Measurements from ENCODE around the gene KHDC1L.

Gene KHDC1L

GRCh38 chr6:73180076-73180738 is 45.1 kb downstream of the KHDC1L start:
- Mint-ChIP-seq H3K9me3 (no peaks in the 10 kb centered on the region), H3K27ac (no peak overlapping the region), H3K4me3 (no peak overlapping the region), H3K36me3 (ENCODE audit: low read depth) (no peaks in the 10 kb centered on the region), H3K27me3 (no peaks in the 10 kb centered on the region), H3K4me1 (ENCODE audit: low read depth) (no peaks in the 10 kb centered on the region)

DNA sequence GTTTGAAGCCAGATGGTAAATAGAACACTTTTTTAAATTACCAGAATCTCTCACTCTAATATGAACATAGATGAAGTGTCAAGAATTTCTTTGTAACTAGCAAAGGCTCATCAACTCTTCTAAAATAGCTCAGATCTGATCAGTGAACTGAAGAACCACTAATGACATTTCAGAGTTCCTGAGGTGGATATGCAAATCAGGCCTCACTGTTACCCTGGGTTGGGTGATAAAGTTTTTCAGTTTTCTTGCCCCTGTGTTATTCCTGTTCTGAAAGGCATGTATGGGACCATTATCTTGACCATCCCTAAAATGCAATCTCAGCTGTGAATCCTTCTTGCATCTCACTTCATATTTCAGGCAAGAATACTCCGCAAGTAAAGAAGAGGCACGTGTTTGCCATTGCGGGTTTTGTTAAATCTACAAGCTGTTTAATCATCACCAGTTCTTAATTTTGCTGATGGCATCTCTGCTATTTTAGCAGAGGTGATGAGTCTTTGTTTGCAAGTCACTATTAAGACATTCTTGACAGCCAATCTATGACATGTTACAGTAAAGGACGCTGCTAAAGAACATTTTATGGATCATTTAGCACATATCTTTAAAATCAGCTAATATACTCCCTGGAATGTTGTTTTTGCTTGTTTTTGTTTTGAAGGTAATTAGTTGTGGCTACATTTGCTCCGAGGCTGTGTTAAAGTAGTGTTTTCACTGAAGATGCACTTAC is 47.9 kb downstream of the KHDC1L start:
- no peaks in the 10 kb centered on the region for H3K4me1 Mint-ChIP-seq (ENCODE audit: low read depth)
- H3K9me3 Mint-ChIP-seq = no peaks in the 10 kb centered on the region
- H3K27me3 Mint-ChIP-seq = no peaks in the 10 kb centered on the region
- H3K27ac Mint-ChIP-seq = no peak overlapping the region
- H3K36me3 Mint-ChIP-seq (ENCODE audit: low read depth) = no peaks in the 10 kb centered on the region
- H3K4me3 Mint-ChIP-seq = no peak overlapping the region

DNA sequence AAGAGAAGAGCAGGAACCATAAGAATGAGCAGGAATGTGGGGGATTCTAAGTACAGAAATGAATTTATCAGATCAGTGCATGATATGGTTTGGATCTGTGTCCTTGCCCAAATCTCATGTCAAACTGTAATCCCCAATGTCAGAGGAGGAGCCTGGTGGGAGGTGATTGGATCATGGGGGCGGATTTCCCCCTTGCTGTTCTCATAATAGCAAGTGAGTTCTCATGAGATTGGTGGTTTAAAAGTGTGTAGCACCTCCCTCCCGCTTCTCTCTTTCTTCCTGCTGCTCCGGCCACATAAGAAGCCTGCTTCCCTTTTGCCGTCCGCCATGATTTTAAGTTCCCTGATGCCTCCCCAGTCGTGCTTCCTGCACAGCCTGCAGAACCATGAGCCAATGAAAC is 49.2 kb downstream of the KHDC1L start:
- Mint-ChIP-seq H3K4me3 (no peak overlapping the region), H3K27ac (no peak overlapping the region), H3K27me3 (no peaks in the 10 kb centered on the region), H3K9me3 (no peaks in the 10 kb centered on the region), H3K4me1 (ENCODE audit: low read depth) (no peaks in the 10 kb centered on the region), H3K36me3 (ENCODE audit: low read depth) (no peaks in the 10 kb centered on the region)

GRCh38 chr6:73174646-73175045 is 50.6 kb downstream of the KHDC1L start:
- H3K9me3 Mint-ChIP-seq = no peaks in the 10 kb centered on the region
- H3K4me3 Mint-ChIP-seq = no peak overlapping the region
- H3K36me3 Mint-ChIP-seq (ENCODE audit: low read depth) = no peaks in the 10 kb centered on the region
- H3K27ac Mint-ChIP-seq = no peak overlapping the region
- no peaks in the 10 kb centered on the region for H3K27me3 Mint-ChIP-seq
- H3K4me1 Mint-ChIP-seq (ENCODE audit: low read depth) = no peaks in the 10 kb centered on the region
